ENCODE data around the gene PPFIA3. TPM values are rescaled to one million over a fixed set of nuclear protein-coding genes. Genes with fewer than 3 reads are reported as not detected.
A peak's percentile ranks its signal among the peaks of the same experiment; 100 is the strongest.

Gene PPFIA3
- polyA plus RNA-seq, 2 of the 4 experiments (the other 2 are of a cell fraction) = 3.2 to 7.3 TPM

GRCh38 chr19:49070416-49070815 lies 48.9 kb upstream of the PPFIA3 start:
- WGBS (ENCODE audit: missing lambda C conversion rate) = 91% methylated on average over 21 of the region's 21 CpGs
- H3K4me3 ChIP-seq = no peak overlapping the region
- no peaks in the 10 kb centered on the region for H3K9me3 ChIP-seq
- ATAC-seq (no peak), FAIRE-seq (no peak), DNase-seq (ENCODE audit: low read depth in 1 of 2, low spot score in 1 of 2) (no peak)
- ChIA-PET CTCF (interaction anchor here (0.9 to 8.8 kb wide), 11 partner anchors 12 to 155 kb away, joined by 3 to 121 read pairs (median 5); partner anchors contain the start of gene CGB7), POLR2A (no interaction called here)
- H3K27ac ChIP-seq = no peak overlapping the region
- H3K4me1 ChIP-seq = peaks cover 23% of the 10 kb centered on the region
- TF ChIP-seq HEYL (CRISPR knock-in tag; IDR thresholded peaks at IDR 0.05) (no peak), ZFP36 (IDR thresholded peaks at IDR 0.05; ENCODE audit: borderline replicate concordance, partially characterized antibody) (no peak), FOXS1 (CRISPR knock-in tag; IDR thresholded peaks at IDR 0.05) (no peak), SREBF2 (IDR thresholded peaks at IDR 0.05) (no peak), POLR2AphosphoS2 (conservative IDR thresholded peaks at IDR 0.05; ENCODE audit: low read length) (no peak), MAFK (IDR thresholded peaks at IDR 0.05; ENCODE audit: partially characterized antibody) (no peak), E2F6 (IDR thresholded peaks at IDR 0.05; ENCODE audit: borderline replicate concordance, low read depth) (no peak), ELK1 (IDR thresholded peaks at IDR 0.05; ENCODE audit: low read depth, low read length) (no peak), KDM5A (IDR thresholded peaks at IDR 0.05) (no peak)
- H3K4me2 ChIP-seq = no peak overlapping the region

- 78% methylated on average over 80 of the region's 93 CpGs for WGBS (ENCODE audit: missing lambda C conversion rate)
- TF ChIP-seq SREBF2 (IDR thresholded peaks at IDR 0.05) (no peak), EHF (CRISPR knock-in tag; IDR thresholded peaks at IDR 0.05) (no peak), E2F6 (IDR thresholded peaks at IDR 0.05; ENCODE audit: borderline replicate concordance, low read depth) (no peak), ZSCAN20 (CRISPR knock-in tag; IDR thresholded peaks at IDR 0.05) (no peak), HDAC2 (IDR thresholded peaks at IDR 0.05) (no peak), MAZ (IDR thresholded peaks at IDR 0.05; ENCODE audit: borderline replicate concordance, low read depth, low read length) (no peak), RFX5 (IDR thresholded peaks at IDR 0.05) (no peak)
- CTCF ChIA-PET = interaction anchor here (0.6 to 8.8 kb wide), 8 partner anchors 14 to 154 kb away, joined by 3 to 121 read pairs (median 14); partner anchors contain the start of genes CGB7 and RUVBL2
- no peak for FAIRE-seq
- peak overlapping the region; percentile 82; the same call in 2 of the 3 replicates for H3K4me2 ChIP-seq
- ATAC-seq = no peak
- H3K27ac ChIP-seq = no peak overlapping the region
- peaks cover 16% of the 10 kb centered on the region for H3K4me1 ChIP-seq
- H3K4me3 ChIP-seq = no peak overlapping the region; the same call in 1 of the 3 replicates
- H3K9me3 ChIP-seq = no peaks in the 10 kb centered on the region
- no peak for DNase-seq (ENCODE audit: low read depth in 1 of 2, low spot score in 1 of 2)
- POLR2A ChIA-PET = no interaction called here
These were observed 47.3 kb upstream of the PPFIA3 start for GRCh38 chr19:49071860-49072547.

GRCh38 chr19:49073514-49074378 lies 45.6 kb upstream of the PPFIA3 start:
- Histone ChIP-seq H3K4me1 (peaks cover 16% of the 10 kb centered on the region), H3K4me3 (peak overlapping the region; percentile 6; the same call in 1 of the 3 replicates), H3K4me2 (peak overlapping the region; percentile 82), H3K9me3 (no peaks in the 10 kb centered on the region), H3K27ac (0 out of 6 replicates have a peak overlapping the region, but pooled peaks of 1 of the 2 experiments have one; percentile 9)
- TF ChIP-seq HES2 (IDR thresholded peaks at IDR 0.05) (no peak), PBX3 (IDR thresholded peaks at IDR 0.05) (no peak), SMC3 (IDR thresholded peaks at IDR 0.05) (peak; percentile 60), RAD21 (conservative IDR thresholded peaks at IDR 0.05 in 1 of 2, IDR thresholded peaks at IDR 0.05 in 1 of 2) (peak; percentile 40 to 66; a peak in 4 of 5 replicates), CTCF (IDR thresholded peaks at IDR 0.05) (peak; percentile 62)
- DNase-seq (ENCODE audit: low read depth in 1 of 2, low spot score in 1 of 2) (peak; percentile 65 to 73), ATAC-seq (peak; percentile 77 to 86), FAIRE-seq (no peak)
- WGBS (ENCODE audit: missing lambda C conversion rate) = 43% methylated on average over 23 of the region's 23 CpGs
- ChIA-PET CTCF (interaction anchor here (0.5 to 8.8 kb wide), 47 partner anchors 9 to 906 kb away, joined by 3 to 121 read pairs (median 5); partner anchors contain the start of genes CGB7, GYS1, NTF4 and PPP1R15A), POLR2A (interaction anchor here (0.7 to 1.5 kb wide), 2 partner anchors 74 to 125 kb away, joined by 3 to 4 read pairs; no protein-coding TSS in a partner anchor)
